Activated T-helper 1 cell treated with Interleukin-2 at 50 U/mL for 16 hours (primary cell): Measurements from ENCODE around the gene HORMAD1.
"Not testable (repeated sequence)": the region's sequence is repeated elsewhere in the genome, so short reads cannot be mapped to it uniquely, and the experiment has no call there.

Source experiments
- DNase-seq: peaks from one replicate; pipeline ENCODE4 v3.0.0-alpha.2; 2020; ENCODE audit warnings: low read depth

Gene HORMAD1

DNA sequence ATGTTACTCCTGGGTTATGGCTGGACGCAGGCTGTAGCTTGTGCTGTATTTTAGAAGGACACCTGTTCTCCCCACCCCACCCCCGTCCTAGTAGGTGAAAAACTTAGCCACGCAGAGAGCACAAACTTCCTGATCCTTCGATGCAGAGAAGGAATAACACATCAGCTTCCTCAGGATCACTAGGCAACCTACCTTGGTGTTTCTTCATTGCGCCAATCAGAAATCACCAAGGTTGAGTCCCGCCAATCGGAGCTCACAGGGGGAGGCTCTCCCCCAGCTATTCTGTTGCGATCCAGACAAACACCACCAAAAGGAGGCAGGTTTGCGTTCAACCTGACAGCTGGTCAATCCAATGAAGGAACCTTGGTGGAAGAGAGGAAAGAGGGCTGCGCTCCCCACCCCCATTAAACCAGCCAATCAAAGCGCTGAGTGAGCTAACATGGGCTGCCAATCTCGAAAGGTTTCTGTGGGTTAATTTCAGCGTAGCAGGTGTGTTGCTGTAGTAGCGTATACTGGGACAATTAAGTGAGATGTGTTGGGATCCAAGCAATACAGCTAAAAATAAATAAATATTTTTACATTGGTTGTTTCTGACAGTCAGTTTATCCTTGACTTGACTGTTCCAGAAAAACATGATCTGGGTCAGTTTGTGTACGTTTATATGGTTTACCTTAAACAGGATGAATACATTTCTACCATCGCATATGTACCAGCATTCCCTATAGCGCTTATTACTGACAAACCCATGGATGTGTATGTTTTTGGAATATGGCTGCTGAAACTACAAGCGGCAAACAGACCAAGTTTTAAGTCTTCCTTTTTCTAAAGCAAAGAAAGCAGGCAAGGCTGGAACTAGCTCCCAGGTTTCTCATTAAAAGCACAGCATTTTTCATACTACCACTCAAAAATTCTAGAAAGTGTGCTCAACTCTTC is 23.4 kb downstream of the HORMAD1 start, which contains the start of gene GOLPH3L:
TSS of gene GOLPH3L (minus strand) at position 160 of the 933 bp plus-strand sequence. CDS start 2,316 bp downstream, outside the sequence.
- DNase-seq = peak; percentile 78

DNA sequence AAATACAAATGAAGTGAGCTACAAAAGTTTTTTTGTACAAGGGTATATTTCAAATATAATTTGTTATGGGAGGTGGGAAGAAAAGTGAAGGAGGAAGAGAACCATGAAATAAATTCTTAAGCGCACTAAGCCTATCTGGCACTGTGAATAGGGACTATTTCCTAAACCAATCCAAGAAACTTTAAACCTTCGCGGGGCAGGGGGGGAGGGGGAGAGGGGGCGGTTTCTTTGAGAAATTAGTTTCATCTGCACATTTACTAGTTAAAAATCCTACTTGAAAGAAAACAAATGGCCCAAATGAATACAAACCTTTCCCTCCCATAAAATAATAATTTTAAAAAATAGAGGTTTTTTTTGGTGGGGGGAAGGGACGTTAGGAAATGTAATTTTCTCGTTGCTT is 24.1 kb downstream of the HORMAD1 start:
- DNase-seq = no peak

DNA sequence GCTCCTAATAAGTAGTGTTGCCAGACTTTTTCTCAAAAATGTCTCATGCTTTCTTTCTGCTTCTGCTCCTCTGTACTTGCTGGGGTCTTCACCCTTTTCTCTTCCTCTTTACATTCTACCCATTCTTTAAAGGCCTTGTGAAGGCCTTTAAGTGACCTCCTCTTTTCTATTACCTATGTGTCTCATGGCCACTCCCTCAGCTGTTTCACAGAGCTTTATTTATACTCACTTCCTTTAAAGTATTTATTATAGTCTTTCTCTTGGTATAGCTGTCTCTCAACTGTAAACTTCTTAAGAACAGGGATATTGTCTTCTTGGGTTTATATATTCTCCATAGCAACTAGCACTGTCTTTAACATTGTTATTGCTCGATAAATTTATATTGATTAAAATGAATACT is 24.5 kb downstream of the HORMAD1 start:
- no peak for DNase-seq

DNA sequence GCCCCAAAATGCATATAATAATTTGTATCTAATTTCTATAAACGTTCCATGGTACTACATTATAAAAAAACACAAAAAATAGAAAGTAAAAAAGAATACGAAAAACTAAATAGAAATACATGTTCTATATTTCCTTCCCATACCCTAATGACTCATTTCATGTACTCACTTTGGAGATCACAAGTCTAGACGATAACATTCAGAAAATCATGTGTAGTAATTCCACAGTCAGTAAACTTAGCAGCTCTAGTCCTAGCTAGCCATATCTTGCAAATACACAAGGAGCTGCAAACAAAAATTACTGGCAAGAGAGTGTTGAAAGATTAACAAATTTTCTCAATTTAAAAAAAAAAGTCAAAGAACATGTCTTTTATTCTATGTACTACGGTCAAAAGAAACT is 25.1 kb downstream of the HORMAD1 start:
- no peak for DNase-seq

DNA sequence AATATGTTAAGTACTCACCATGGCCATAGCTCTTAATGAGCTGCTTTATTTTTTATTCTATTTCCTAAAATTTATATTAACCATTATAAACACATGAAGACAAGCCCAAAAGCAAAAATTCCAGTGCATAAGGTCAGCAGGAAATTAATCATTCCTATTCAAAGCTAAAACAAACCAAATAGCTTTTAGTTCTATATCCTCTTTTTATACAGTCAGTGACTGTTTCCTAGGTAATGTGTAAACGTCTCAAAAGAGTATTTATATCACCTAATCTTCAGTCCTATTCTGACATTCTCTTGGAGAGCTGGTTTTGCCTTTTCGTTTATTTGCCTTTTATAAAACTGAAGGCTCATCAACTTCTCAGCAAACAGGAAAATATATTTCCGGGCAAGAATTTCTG is 28.0 kb downstream of the HORMAD1 start:
- no peak for DNase-seq

DNA sequence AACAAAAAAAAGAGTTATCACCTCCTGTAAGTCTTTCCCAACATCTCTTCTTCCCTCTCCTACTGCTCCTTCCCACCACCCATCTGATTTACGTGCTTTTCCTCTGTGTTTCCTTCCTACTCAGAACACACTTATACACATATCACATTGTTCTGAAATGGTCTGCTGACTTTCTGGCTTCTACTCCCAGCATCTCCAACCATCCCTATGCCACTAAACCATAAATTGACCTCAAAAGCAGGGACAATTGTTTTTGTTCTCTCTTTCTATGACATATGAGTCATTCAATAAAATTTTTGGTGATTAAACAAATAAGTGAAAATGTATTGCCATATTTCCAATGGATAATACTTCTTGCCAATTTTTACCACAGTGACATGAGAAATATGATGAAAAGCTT is 31.9 kb downstream of the HORMAD1 start:
- DNase-seq = no peak

DNA sequence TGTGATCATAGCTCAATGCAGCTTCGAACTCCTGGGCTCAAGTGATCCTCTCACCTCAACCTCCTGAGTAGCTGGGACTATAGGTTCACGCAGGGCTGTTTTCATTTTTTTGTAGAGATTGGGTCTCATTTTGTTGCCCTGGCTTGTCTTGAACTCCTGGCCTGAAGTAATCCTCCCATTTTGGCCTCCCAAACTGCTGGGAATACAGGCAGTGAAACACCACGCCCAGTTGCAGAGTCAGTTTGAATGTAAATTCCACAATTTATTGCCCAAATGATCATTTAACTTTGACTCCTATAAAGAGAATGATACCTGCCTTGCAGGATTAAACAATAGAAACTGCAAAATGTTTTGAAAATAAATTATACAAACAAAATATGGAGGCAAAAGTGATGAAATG is 34.4 kb downstream of the HORMAD1 start:
- DNase-seq = no peak

DNA sequence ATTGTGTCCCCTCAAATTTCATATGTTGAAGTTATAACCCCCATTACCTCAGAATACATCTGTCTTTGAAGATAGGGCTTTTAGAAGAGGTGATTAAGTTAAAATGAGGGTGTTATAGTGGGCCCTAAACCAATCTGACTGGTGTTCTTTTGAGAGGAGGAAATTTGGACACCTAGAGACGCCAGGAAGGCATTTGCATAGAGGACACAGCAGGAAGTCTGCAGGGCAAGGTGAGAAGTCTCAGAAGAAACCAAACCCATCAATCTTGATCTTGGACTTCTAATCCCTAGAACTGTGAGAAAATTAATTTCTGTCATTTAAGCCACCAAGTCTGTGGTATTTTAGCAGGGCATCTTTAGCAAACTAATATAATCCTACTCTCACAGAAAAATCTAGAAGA is 36.8 kb downstream of the HORMAD1 start:
- DNase-seq = no peak

DNA sequence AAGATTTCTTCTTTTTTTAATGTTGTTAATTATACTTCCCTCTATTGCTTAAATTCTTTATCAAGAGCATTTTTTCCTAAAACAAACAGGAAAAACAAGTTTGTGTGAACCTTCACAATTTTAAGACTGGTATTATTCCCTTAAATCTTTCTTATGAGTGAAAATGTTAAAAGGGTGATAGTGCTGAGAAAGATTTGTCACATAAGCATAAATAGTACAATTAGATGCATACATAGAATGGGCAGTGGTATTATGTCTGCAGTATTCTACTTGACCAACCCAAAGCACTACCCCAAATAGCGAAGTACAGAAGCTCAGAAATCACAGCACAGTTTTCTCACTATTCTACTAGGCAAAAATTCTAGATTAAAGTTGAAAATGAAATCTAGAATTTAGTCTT is 41.7 kb downstream of the HORMAD1 start:
- no peak for DNase-seq

DNA sequence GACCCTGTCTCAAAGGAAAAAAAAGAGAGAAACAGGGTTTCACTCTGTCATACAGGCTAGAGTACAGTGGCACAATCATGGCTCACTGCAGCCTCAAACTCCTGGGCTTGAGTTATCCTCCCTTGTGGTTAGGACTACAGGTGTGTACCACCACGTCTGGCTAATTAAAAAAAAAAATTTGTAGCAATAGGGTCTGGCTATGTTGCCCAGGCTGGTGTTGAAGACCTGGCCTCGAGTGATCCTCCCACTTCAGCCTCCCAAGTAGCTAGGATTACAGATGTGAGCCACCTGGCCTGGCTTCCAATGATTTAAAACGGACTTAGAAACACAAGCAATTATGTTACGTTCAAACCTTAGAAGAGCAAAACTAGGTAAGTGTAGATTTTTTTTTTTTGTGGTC is 45.8 kb downstream of the HORMAD1 start:
- no peak for DNase-seq

DNA sequence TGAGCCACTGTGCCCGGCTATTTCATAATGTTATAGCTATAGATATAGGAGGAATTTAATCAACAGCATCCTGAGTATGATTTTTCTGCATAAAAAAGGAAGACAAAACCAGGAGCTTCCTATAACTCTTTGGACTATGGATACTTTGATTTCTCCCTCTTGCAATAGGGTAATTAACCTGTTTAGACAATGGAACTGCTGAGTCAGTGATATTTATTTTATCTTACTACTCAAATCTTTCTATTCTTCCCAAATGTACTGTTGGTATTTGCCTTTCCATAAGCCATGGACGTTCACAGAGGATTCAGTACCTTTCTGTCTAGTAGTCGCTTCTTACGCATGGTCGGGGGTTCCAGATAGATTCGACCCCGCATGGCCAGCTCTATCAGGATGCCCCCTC is 57.4 kb downstream of the HORMAD1 start:
- no peak for DNase-seq

DNA sequence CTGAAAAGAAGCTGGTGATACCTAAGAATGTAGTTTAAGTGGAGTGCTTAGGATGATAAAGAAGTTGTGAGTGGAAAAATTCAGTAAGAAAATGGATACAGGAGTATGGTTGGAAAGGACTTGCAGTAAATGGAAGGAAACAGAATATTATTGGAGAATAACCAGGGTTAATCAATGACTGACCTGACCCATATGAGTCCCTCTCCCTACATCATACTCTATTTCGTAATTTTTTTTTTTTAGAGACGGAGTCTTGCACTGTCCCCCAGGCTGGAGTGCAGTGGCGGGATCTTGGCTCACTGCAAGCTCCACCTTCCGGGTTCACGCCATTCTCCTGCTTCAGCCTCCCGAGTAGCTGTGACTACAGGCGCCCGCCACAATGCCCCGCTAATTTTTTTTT is 57.9 kb downstream of the HORMAD1 start:
- DNase-seq = no peak

DNA sequence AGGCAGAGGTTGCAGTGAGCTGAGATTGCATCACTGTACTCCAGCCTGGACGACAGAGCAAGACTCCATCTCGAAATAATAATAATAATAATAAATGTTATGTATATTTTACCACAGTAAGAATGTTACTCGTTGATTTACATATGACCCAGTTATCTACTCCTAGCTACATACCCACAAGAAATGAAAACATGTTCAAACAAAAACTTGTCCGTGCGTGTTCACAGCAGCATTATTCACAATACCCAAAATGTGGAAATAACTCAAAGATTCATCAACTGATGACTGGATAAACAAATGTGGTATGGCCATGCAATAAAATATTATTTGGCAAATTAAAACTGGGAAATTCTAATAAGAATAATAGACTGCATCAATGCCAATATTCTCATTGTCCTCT is 59.5 kb downstream of the HORMAD1 start:
- no peak for DNase-seq

DNA sequence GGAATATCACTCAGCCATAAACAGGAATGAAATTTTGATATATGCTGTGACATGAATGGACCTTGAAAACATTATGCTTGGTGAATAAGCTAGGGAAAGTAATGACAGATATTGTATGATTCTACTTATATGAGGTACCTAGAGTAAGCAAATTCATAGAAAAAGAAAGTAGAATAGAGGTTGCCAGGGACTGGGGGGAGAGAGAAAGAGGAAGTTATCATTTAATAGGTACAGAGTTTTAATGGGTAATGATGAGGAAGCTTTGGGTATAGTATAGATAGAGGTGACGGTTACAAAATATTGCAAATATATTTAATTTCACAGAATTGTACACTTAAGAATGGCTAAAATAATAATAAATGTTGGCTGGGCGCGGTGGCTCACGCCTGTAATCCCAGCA is 60.1 kb downstream of the HORMAD1 start:
- DNase-seq = no peak

DNA sequence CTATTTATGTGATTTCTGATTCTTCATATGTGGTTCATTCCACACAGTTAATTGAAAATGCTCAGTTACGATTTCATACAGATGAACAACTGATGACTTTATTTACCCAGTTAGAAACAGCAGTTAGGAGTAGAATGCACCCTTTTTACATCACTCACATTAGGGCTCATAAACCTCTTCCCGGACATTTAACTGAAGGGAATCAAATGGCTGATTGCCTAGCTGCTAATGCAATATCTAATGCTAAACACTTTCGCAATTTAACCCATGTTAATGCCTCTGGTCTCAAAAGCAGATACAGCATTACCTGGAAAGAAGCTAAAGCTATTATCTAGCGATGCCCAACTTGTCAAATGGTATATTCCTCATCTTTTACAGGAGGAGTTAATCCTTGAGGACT is 63.6 kb downstream of the HORMAD1 start:
- not testable (repeated sequence) for DNase-seq

DNA sequence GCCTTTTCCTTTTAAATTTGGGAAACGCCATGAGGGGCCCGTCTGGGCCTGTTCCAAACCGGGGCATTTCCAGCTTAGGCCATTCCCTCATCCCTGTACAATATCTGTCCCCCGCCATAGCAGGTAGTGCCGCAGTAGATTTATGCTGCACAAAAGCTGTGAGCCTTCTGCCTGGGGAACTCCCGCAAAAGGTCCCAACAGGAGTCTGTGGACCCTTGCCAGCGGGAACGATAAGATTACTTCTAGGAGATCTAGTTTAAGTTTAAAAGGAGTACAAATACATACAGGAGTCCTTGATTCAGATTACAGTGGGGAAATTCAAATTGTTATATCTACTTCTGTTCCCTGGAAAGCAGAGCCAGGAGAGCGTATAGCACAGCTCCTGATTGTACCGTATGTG is 66.1 kb downstream of the HORMAD1 start:
- not testable (repeated sequence) for DNase-seq

DNA sequence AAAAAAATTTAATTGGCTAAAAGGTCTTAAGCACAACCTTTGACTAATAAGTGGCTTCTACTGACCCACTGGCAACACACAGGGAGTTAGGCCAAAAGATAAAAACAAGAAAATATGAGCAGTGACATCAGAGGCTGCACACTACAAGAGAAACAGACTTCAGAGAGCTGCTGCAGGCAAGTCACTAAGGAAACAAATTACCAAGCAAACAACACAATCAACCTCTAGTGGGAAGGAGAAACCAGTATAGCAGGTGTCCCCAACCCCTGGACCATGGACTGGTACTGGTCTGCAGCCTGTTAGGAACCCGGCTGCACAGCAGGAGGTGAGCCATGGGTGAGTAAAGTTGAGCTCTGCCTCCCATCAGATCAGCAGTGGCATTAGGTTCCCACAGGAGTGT is 70.5 kb downstream of the HORMAD1 start:
- DNase-seq = no peak

DNA sequence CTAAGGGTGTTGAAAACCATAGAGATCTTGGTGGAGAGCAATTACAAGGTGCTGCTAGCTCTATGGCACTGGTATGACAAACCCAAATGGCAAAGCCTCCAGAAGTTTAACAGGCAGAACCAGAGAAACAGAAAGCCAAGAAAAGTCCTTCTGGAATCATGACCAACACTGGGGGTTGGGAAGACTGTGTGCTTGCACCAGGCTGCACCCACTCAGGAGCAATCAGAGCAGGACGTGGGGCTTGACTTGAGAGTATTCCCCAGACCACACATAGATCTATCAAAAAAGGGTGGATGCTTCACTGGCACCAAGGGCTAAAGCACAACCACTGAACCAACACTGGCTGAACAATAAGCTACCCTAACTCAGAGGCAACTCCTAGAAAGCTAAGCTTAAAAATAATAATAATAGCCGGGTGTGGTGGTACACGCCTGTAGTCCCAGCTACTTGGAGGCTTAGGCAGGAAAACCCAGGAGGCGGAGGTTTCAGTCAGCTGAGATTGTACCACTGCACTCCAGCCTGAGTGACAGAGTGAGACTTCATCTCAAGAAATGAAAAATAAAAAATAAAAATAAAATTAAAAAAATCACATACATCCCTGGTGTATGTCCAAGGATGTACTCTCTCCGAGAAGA is 71.1 kb downstream of the HORMAD1 start:
- no peak for DNase-seq
